ENCODE results near the gene BCAS3.
"Not testable (repeated sequence)": the region's sequence is repeated elsewhere in the genome, so short reads cannot be mapped to it uniquely, and the experiment has no call there.

BCAS3 gene

GRCh38 chr17:60759756-60760155, 82.1 kb downstream of the BCAS3 start:
- TF ChIP-seq POU6F1 (CRISPR knock-in tag; IDR thresholded peaks at IDR 0.05; ENCODE audit: borderline replicate concordance, low read depth): no peak
- no peak for TF ChIP-seq TSHZ2 (CRISPR knock-in tag; IDR thresholded peaks at IDR 0.05)
- TF ChIP-seq ZC3H10 (CRISPR knock-in tag; IDR thresholded peaks at IDR 0.05): no peak
- TF ChIP-seq PPARA (CRISPR knock-in tag; IDR thresholded peaks at IDR 0.05; ENCODE audit: borderline replicate concordance): no peak
- TF ChIP-seq, protein P1, sequence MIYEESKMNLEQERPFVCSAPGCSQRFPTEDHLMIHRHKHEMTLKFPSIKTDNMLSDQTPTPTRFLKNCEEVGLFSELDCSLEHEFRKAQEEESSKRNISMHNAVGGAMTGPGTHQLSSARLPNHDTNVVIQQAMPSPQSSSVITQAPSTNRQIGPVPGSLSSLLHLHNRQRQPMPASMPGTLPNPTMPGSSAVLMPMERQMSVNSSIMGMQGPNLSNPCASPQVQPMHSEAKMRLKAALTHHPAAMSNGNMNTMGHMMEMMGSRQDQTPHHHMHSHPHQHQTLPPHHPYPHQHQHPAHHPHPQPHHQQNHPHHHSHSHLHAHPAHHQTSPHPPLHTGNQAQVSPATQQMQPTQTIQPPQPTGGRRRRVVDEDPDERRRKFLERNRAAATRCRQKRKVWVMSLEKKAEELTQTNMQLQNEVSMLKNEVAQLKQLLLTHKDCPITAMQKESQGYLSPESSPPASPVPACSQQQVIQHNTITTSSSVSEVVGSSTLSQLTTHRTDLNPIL (CRISPR knock-in tag; IDR thresholded peaks at IDR 0.05; ENCODE audit: low read depth): no peak
- TF ChIP-seq PATZ1 (CRISPR knock-in tag; IDR thresholded peaks at IDR 0.05; ENCODE audit: borderline replicate concordance): no peak
- TF ChIP-seq ZFP30 (CRISPR knock-in tag; IDR thresholded peaks at IDR 0.05): no peak
- TF ChIP-seq TOX (CRISPR knock-in tag; IDR thresholded peaks at IDR 0.05; ENCODE audit: borderline replicate concordance): no peak
- no peak for TF ChIP-seq BACH2 (CRISPR knock-in tag; IDR thresholded peaks at IDR 0.05; ENCODE audit: borderline replicate concordance)

DNA sequence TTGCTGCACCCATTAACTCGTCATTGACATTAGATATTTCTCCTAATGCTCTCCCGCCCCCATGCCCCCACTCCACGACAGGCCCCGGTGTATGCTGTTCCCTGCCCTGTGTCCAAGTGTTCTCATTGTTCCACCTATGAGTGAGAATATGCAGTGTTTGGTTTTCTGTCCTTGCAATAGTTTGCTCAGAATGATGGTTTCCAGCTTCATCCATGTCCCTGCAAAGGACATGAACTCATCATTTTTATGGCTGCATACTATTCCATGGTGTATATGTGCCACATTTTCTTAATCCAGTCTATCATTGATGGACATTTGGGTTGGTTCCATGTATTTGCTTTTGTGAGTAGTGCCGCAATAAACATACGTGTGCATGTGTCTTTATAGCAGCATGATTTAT, 83.7 kb downstream of the BCAS3 start:
- not testable (repeated sequence) for ATAC-seq

More at GRCh38 chr17:60759756-60760155, 82.1 kb downstream of the BCAS3 start:
- ATAC-seq: no peak

- no peak for TF ChIP-seq TOX (CRISPR knock-in tag; IDR thresholded peaks at IDR 0.05; ENCODE audit: borderline replicate concordance)
- TF ChIP-seq SNAI2 (CRISPR knock-in tag; IDR thresholded peaks at IDR 0.05): no peak
- TF ChIP-seq ZNF565 (CRISPR knock-in tag; conservative IDR thresholded peaks at IDR 0.05; ENCODE audit: low read depth): no peak
- TF ChIP-seq POU6F1 (CRISPR knock-in tag; IDR thresholded peaks at IDR 0.05; ENCODE audit: borderline replicate concordance, low read depth): no peak
- no peak for TF ChIP-seq PPARA (CRISPR knock-in tag; IDR thresholded peaks at IDR 0.05; ENCODE audit: borderline replicate concordance)
- TF ChIP-seq, protein P1 (CRISPR knock-in tag; IDR thresholded peaks at IDR 0.05; ENCODE audit: low read depth): no peak
- no peak for TF ChIP-seq ZNF70 (CRISPR knock-in tag; IDR thresholded peaks at IDR 0.05)
- TF ChIP-seq TSHZ2 (CRISPR knock-in tag; IDR thresholded peaks at IDR 0.05): no peak
- no peak for TF ChIP-seq CSRNP3 (CRISPR knock-in tag; IDR thresholded peaks at IDR 0.05)
- no peak for TF ChIP-seq ARNTL (CRISPR knock-in tag; IDR thresholded peaks at IDR 0.05; ENCODE audit: borderline replicate concordance, low read depth)
- no peak for TF ChIP-seq PATZ1 (CRISPR knock-in tag; IDR thresholded peaks at IDR 0.05; ENCODE audit: borderline replicate concordance)
- TF ChIP-seq ZFP30 (CRISPR knock-in tag; IDR thresholded peaks at IDR 0.05): no peak
- TF ChIP-seq ISL1 (CRISPR knock-in tag; IDR thresholded peaks at IDR 0.05): no peak
- no peak for TF ChIP-seq OSR1 (CRISPR knock-in tag; IDR thresholded peaks at IDR 0.05)
- no peak for TF ChIP-seq CSDC2 (CRISPR knock-in tag; IDR thresholded peaks at IDR 0.05)
- TF ChIP-seq ESRRG (CRISPR knock-in tag; IDR thresholded peaks at IDR 0.05): no peak
- no peak for TF ChIP-seq ZFP3 (CRISPR knock-in tag; IDR thresholded peaks at IDR 0.05)
- TF ChIP-seq ZC3H10 (CRISPR knock-in tag; IDR thresholded peaks at IDR 0.05): no peak
- ATAC-seq: no peak
These were observed 89.1 kb downstream of the BCAS3 start for GRCh38 chr17:60766778-60767190.
